SK-N-SH (cell line): ENCODE results near the gene TBPL2.

ENCODE experiments used
- EP300 ChIP-seq, 2 experiments: IDR thresholded peaks; 2 replicates each; pipeline versions ENCODE4 v1.4.0 to v1.6.1; 2012; ENCODE audit warnings: borderline replicate concordance in 1 of 2, low read depth in 1 of 2, low read length in 1 of 2
- POLR2AphosphoS5 ChIP-seq: IDR thresholded peaks from 2 replicates; pipeline ENCODE4 v1.6.1; 2012; ENCODE audit warnings: low read depth, low read length
- RAD21 ChIP-seq: IDR thresholded peaks from 2 replicates; pipeline ENCODE4 v1.6.1; 2012; ENCODE audit warnings: mild to moderate bottlenecking, low read length
- RCOR1 ChIP-seq: fragments of 150-350 bp; IDR thresholded peaks from 2 replicates; pipeline ENCODE4 v1.6.1; 2017; ENCODE audit warnings: antibody characterized with exemption, low read length
- REST ChIP-seq: IDR thresholded peaks from 2 replicates; pipeline ENCODE4 v1.6.1; 2012; ENCODE audit warnings: mild to moderate bottlenecking, low read depth, low read length, moderate library complexity
- RFX5 ChIP-seq: IDR thresholded peaks from 2 replicates; pipeline ENCODE4 v1.6.1; 2012; ENCODE audit warnings: mild to moderate bottlenecking, improper control_type of control experiment, low read length
- SMC3 ChIP-seq: IDR thresholded peaks from 2 replicates; pipeline ENCODE4 v1.6.1; 2012; ENCODE audit warnings: low read depth, low read length, improper control_type of control experiment
- TCF12 ChIP-seq: IDR thresholded peaks from 2 replicates; pipeline ENCODE4 v1.4.0; 2012
- TEAD4 ChIP-seq: IDR thresholded peaks from 2 replicates; pipeline ENCODE4 v1.4.0; 2012; ENCODE audit warnings: mild to moderate bottlenecking, borderline replicate concordance; ENCODE audit not compliant: insufficient read depth
- YY1 ChIP-seq: IDR thresholded peaks from 2 replicates; pipeline ENCODE4 v1.4.0; 2012; ENCODE audit warnings: low read depth, mild to moderate bottlenecking
- TF ChIP-seq, protein P1 (sequence below): fragments of 200-600 bp; sonication (generic); IDR thresholded peaks from 2 replicates; pipeline ENCODE4 v1.6.1; 2017; ENCODE audit warnings: antibody characterized with exemption, mild to moderate bottlenecking, moderate library complexity

DNA sequence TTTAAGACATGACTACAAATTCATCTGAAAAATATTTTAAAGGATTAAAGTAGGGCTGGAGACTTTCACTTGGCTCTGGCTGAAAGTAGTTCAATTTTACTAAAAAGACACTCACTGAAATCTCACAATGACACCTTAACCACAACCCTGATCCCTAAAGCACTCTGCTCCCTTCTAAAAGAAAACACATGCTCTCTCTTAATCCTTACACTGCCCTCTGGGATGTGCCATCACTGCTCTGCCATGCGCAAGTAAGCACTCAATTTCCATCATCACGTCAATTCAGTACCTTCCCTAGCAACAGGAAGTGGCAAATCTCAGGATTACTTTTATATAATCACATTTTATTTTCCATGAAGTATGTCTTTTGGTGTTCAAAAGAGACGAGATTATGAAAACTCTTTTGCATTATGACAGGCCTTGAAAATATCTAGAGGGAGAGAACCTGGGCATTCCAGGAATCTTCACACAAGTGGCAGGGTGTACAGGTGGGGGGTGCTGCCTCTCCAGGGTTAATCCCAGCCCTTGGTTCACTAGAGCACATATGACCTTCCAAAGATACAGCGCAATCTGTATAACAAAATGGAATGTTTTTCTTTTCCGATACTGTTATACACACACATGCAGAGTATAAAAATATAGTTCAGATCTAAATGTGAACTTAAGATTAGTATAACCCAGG is 36.1 kb downstream of the TBPL2 start:
- no peak for TF ChIP-seq EP300 (IDR thresholded peaks at IDR 0.05; ENCODE audit: borderline replicate concordance in 1 of 2, low read depth in 1 of 2, low read length in 1 of 2)
- TF ChIP-seq YY1, result no peak
- no peak for TF ChIP-seq TCF12
- TF ChIP-seq SMC3, result no peak
- TF ChIP-seq, protein P1, sequence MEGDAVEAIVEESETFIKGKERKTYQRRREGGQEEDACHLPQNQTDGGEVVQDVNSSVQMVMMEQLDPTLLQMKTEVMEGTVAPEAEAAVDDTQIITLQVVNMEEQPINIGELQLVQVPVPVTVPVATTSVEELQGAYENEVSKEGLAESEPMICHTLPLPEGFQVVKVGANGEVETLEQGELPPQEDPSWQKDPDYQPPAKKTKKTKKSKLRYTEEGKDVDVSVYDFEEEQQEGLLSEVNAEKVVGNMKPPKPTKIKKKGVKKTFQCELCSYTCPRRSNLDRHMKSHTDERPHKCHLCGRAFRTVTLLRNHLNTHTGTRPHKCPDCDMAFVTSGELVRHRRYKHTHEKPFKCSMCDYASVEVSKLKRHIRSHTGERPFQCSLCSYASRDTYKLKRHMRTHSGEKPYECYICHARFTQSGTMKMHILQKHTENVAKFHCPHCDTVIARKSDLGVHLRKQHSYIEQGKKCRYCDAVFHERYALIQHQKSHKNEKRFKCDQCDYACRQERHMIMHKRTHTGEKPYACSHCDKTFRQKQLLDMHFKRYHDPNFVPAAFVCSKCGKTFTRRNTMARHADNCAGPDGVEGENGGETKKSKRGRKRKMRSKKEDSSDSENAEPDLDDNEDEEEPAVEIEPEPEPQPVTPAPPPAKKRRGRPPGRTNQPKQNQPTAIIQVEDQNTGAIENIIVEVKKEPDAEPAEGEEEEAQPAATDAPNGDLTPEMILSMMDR, result no peak
- TF ChIP-seq RCOR1, result no peak
- TF ChIP-seq POLR2AphosphoS5, result no peak
- TF ChIP-seq RFX5, result no peak
- TF ChIP-seq TEAD4, result no peak
- TF ChIP-seq RAD21, result no peak
- TF ChIP-seq REST, result no peak
